SU-DHL-6 (cell line): ENCODE measurements around the gene CUX1.

Experiments
- CTCF ChIP-seq: fragments of 200-600 bp; sonication (generic); IDR thresholded peaks from one replicate; pipeline ENCODE4 v1.5.1; 2017; ENCODE audit warnings: antibody characterized with exemption, mild to moderate bottlenecking, low read length, moderate library complexity; ENCODE audit not compliant: insufficient read depth, poor library complexity, severe bottlenecking
- EZH2phosphoT487 ChIP-seq: fragments of 200-600 bp; sonication (generic), shearing (Covaris generic); conservative IDR thresholded peaks from 2 replicates; pipeline ENCODE4 v1.6.1; 2018; ENCODE audit warnings: mild to moderate bottlenecking, antibody characterized with exemption, low read length, moderate library complexity, mixed read lengths

DNA sequence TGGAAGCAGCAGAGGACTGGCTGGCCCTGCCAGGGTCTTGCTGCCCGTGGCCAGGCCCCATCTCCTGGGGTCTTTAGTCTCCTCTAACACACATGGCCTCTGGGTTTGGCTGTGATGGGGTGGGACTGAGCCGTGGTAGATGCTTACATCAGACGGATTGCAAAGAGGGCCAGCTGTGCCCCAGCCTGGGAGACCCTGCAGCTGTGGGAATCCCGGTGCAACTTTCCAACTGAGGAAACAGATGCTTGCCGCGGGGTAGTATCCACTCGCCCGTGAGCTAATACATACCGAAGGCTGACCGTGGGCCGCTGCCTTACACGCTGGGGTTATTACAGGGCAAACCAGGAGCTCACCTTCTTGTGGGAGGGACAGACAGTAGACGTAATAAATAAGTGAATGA is 445.1 kb downstream of the CUX1 start:
- no peak for TF ChIP-seq CTCF
- no peak for TF ChIP-seq EZH2phosphoT487
